Activated naive CD4-positive, alpha-beta T cell treated with anti-CD3 and anti-CD28 coated beads, Interleukin-2, amount 10 ng/mL, durations not matched to agents 7 days and 5 days (primary cell): Measurements from ENCODE around the gene CACNA2D1.

Experiments
- CTCF ChIA-PET: fragments of 350-600 bp; sonication (Branson Sonifier 250); formaldehyde crosslinking; loops from one replicate; lab custom pipeline; 2021; ENCODE audit warnings: antibody characterized with exemption; lab: Charles Lee
- DNase-seq: peaks from one replicate; pipeline ENCODE4 v3.0.0-alpha.2; 2020
- H3K27ac Mint-ChIP-seq: one replicate; pipeline ENCODE4 v1.8.0; 2021; ENCODE audit warnings: mild to moderate bottlenecking, moderate library complexity, mixed read lengths
- H3K27me3 Mint-ChIP-seq: one replicate; pipeline ENCODE4 v1.8.0; 2021; ENCODE audit warnings: mild to moderate bottlenecking, mixed read lengths
- H3K36me3 Mint-ChIP-seq: one replicate; pipeline ENCODE4 v1.8.0; 2021; ENCODE audit warnings: mixed read lengths
- H3K4me1 Mint-ChIP-seq: one replicate; pipeline ENCODE4 v1.8.0; 2021; ENCODE audit warnings: mixed read lengths
- H3K4me3 Mint-ChIP-seq: one replicate; pipeline ENCODE4 v1.8.0; 2021; ENCODE audit warnings: mild to moderate bottlenecking, moderate library complexity, mixed read lengths
- H3K9me3 Mint-ChIP-seq: one replicate; pipeline ENCODE4 v1.8.0; 2021; ENCODE audit warnings: mixed read lengths

CACNA2D1 gene

DNA sequence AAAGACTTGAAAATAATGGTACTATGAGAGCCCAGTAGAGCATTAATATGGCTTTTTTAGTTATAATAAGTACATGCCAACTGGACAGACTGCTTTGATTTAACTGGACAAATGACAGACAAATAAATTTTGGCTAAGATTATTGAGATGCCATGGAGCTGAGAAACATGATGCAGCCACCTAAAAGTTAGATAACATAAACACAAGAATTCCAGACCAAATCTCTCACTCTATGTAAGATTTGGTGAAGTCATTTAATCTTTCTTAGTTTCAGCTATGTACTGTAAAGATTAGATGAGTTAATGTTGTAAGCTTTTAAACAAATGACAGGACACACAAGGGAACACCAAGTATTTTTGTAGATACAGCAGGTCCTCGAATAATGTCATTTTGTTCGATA is 118.2 kb downstream of the CACNA2D1 start:
- H3K9me3 Mint-ChIP-seq = peaks cover 4% of the 10 kb centered on the region
- no peak overlapping the region for H3K4me3 Mint-ChIP-seq
- no peak overlapping the region for H3K27ac Mint-ChIP-seq
- H3K27me3 Mint-ChIP-seq = no peaks in the 10 kb centered on the region
- CTCF ChIA-PET = no interaction called here
- no peak for DNase-seq
- no peaks in the 10 kb centered on the region for H3K36me3 Mint-ChIP-seq
- H3K4me1 Mint-ChIP-seq = no peaks in the 10 kb centered on the region

DNA sequence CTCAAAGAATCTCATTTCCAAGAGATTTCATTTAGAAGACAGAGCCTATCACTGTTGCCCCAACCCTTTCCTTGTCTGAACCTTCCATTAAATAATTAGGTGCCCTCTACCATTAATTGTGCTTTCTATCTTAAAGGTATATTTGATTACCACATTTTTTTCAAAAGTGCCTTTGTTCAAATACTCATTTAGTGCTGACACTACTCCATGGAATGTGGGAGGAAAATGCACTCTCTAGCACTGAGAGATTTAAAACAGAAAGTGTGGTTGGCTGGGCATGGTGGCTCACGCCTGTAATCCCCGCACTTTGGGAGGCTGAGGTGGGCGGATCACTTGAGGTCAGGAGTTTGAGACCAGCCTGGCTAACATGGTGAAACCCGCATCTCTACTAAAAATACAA is 119.8 kb downstream of the CACNA2D1 start:
- DNase-seq = no peak
- Mint-ChIP-seq H3K4me1 (no peaks in the 10 kb centered on the region), H3K27me3 (no peaks in the 10 kb centered on the region), H3K36me3 (no peaks in the 10 kb centered on the region), H3K9me3 (peaks cover 4% of the 10 kb centered on the region), H3K27ac (no peak overlapping the region), H3K4me3 (no peak overlapping the region)
- CTCF ChIA-PET = no interaction called here

DNA sequence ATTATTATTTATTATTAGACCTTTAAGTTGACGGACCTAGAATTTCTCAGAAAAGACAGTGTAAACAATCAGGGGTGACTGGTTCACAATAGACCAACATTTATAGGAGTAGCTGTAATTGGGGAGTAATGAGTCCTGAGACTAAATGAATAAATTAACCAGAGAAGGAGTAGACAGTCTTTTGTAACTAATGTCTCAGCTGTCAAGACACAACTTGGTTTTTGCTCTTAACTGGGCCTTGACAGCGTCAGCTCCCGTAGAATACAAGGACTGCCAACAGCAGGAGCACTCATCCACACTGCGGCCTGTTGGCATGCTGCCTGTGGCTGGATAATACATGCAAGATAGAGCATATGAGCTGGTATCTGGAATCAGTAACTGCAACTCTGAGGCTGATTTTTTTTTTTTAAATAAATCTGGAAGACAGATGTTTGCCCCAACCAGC is 123.9 kb downstream of the CACNA2D1 start:
- Mint-ChIP-seq H3K4me1 (no peaks in the 10 kb centered on the region), H3K36me3 (no peaks in the 10 kb centered on the region), H3K4me3 (no peak overlapping the region), H3K27me3 (no peaks in the 10 kb centered on the region), H3K27ac (no peak overlapping the region), H3K9me3 (peaks cover 4% of the 10 kb centered on the region)
- DNase-seq = no peak
- CTCF ChIA-PET = no interaction called here

DNA sequence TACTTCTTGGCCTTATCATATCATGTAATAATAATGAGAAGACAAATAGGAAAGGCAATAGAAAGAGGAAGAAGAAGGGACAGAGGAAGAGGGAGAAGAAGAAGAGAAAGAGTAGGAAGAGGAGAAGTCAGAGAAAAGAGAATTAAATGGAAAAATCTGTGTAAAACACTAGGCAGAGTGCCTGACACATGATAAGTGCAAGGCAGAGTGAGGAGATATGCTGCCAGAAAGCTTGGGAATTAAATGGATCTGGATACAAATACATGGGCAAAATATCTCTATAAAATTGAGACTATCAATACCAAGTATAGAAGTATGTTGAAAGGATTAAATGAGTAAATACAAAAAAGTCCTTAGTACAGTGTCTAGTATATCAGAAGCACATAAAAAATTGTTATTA is 124.8 kb downstream of the CACNA2D1 start:
- H3K4me1 Mint-ChIP-seq = no peaks in the 10 kb centered on the region
- DNase-seq = no peak
- H3K36me3 Mint-ChIP-seq = no peaks in the 10 kb centered on the region
- H3K27ac Mint-ChIP-seq = no peak overlapping the region
- CTCF ChIA-PET = no interaction called here
- no peaks in the 10 kb centered on the region for H3K27me3 Mint-ChIP-seq
- peaks cover 4% of the 10 kb centered on the region for H3K9me3 Mint-ChIP-seq
- H3K4me3 Mint-ChIP-seq = no peak overlapping the region

DNA sequence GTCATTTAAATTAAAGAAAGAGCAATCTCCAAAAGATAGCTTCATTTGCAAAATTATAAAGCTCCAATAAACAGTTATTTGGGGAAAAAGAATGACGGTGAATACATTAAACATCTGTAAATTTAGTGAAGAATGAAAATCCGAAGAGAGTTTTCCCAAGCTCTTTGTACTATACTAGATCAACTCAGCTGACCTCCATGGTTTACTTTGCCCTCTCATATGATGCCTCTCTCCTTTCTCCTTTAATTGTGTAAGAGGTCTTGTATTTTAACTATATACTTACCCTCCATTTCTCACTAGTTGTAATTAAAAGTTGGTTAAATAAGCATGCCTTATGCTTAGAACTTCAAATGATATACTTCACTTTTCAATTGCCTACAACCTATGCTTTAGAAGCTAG is 125.8 kb downstream of the CACNA2D1 start:
- no peak overlapping the region for H3K27ac Mint-ChIP-seq
- no peaks in the 10 kb centered on the region for H3K27me3 Mint-ChIP-seq
- H3K4me1 Mint-ChIP-seq = no peaks in the 10 kb centered on the region
- CTCF ChIA-PET = no interaction called here
- H3K36me3 Mint-ChIP-seq = no peaks in the 10 kb centered on the region
- DNase-seq = no peak
- peaks cover 6% of the 10 kb centered on the region for H3K9me3 Mint-ChIP-seq
- no peak overlapping the region for H3K4me3 Mint-ChIP-seq

DNA sequence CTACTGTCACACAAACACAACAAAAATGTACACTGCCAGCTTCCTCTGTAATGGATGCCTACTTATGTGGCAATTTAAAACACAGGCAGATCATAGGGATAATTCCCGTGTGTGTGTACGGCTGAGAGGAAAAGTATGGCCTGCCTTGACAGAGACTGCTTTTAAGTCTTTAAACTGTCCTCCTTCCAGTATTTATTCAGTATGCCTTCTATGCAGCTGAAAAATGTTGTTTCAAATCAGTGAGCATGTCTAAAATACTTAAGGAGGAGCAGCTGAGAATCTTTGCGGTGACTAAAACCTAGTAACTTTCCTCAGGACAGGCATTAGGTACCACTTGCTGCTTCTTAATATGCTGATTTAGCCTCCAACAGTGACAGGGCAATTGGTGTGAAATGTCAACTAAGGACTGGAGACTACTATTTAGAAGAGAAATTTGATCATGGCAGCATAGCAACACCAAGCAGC is 126.3 kb downstream of the CACNA2D1 start:
- Mint-ChIP-seq H3K4me1 (no peaks in the 10 kb centered on the region), H3K27ac (no peak overlapping the region), H3K9me3 (peaks cover 6% of the 10 kb centered on the region), H3K4me3 (no peak overlapping the region), H3K36me3 (no peaks in the 10 kb centered on the region), H3K27me3 (no peaks in the 10 kb centered on the region)
- CTCF ChIA-PET = no interaction called here
- DNase-seq = no peak

DNA sequence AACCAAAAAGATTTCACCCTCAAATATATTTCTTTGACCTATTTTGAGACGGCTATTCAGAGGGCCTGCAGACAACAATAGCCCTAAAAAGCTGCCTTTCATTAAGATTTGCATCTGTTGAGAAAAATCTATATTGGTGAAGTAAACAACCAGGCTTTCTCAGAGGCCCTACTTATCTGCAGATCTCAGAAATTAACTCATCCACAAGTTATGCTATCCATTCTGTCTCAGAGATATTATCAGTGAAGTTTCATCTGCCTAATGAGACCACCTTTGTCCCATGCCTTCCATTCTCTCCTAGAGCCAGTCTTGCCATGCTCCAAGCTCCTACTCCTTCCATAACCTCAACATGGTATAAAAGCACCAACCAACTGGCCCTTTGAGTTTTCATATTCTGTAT is 130.3 kb downstream of the CACNA2D1 start:
- no peaks in the 10 kb centered on the region for H3K36me3 Mint-ChIP-seq
- CTCF ChIA-PET = no interaction called here
- H3K27me3 Mint-ChIP-seq = no peaks in the 10 kb centered on the region
- no peaks in the 10 kb centered on the region for H3K4me1 Mint-ChIP-seq
- H3K9me3 Mint-ChIP-seq = peaks cover 4% of the 10 kb centered on the region
- DNase-seq = no peak
- H3K4me3 Mint-ChIP-seq = no peak overlapping the region
- H3K27ac Mint-ChIP-seq = no peak overlapping the region

DNA sequence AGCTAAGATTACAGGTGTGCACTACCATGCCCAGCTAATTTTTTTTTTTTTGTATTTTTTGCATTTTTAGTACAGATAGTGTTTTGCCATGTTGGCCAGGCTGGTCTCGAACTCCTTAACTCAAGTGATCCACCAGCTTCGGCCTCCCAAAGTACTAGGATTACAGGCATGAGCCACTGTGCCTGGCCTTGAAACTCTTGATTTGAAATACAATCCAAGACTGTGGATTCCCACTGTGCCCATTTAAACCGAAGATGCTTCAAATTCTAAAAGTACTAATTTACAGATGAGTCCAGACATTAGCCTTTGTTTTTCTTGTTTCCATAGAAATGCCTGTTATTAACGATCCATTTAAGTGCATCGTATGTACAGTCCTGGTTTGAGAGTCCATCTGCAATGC is 130.9 kb downstream of the CACNA2D1 start:
- CTCF ChIA-PET = no interaction called here
- peaks cover 4% of the 10 kb centered on the region for H3K9me3 Mint-ChIP-seq
- H3K4me1 Mint-ChIP-seq = no peaks in the 10 kb centered on the region
- no peaks in the 10 kb centered on the region for H3K36me3 Mint-ChIP-seq
- H3K27ac Mint-ChIP-seq = no peak overlapping the region
- H3K4me3 Mint-ChIP-seq = no peak overlapping the region
- DNase-seq = no peak
- no peaks in the 10 kb centered on the region for H3K27me3 Mint-ChIP-seq

DNA sequence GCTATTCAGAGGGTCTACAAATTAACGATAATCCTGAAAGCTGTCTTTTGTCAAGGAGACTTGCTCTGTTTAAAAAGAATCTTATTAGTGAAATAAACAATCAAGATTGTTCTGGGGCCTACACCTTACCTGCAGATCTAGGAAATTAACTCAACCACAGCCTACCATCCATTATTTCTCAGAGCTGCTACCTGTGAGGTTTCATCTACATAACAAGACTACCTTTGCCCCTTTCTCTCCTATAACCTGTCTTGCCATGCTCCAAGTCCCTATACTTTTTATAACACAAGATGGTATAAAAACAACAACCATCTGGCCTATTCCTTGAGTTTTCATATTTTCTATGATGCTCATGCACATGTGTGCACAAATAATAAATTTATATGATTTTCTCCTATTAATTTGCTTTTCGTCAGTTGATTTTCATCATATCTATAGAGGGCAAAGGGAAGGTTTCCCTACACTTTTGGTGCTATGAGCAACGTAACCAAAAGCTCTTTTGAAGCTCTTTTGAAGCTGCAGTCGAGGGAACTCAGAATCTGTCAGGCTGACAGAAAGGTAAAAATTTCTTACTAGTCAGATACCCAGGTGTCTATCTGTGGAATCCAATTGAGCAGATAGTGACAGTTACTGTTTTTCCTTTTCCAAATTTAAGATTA is 138.1 kb downstream of the CACNA2D1 start:
- H3K36me3 Mint-ChIP-seq = no peaks in the 10 kb centered on the region
- CTCF ChIA-PET = no interaction called here

DNA sequence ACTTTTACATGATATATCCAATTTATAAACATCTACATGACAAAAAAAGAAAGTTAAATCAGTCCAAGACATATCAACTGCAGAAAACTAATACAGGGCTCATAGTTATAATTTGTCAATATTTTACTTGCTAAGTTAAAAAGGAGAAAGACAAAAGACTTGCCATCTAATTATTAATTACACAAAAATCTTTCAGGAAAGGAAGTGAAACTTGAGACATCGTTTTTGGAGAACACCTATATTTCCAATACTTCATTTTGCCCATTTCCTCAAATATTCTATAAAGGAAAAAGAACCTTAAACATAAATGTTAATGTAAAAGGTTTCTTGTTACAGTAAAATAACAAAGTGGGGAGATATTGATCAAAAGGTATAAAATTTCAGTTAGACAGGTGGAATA is 148.7 kb downstream of the CACNA2D1 start:
- H3K27ac Mint-ChIP-seq = no peak overlapping the region
- CTCF ChIA-PET = no interaction called here
- peaks cover 2% of the 10 kb centered on the region for H3K9me3 Mint-ChIP-seq
- no peak for DNase-seq
- H3K4me3 Mint-ChIP-seq = no peak overlapping the region
- no peaks in the 10 kb centered on the region for H3K27me3 Mint-ChIP-seq
- no peaks in the 10 kb centered on the region for H3K4me1 Mint-ChIP-seq
- H3K36me3 Mint-ChIP-seq = no peaks in the 10 kb centered on the region

More for the DNA sequence above, 138.1 kb downstream of the CACNA2D1 start:
- Mint-ChIP-seq H3K27ac (no peak overlapping the region), H3K4me1 (no peaks in the 10 kb centered on the region), H3K27me3 (no peaks in the 10 kb centered on the region), H3K4me3 (no peak overlapping the region), H3K9me3 (peaks cover 2% of the 10 kb centered on the region)
- no peak for DNase-seq

DNA sequence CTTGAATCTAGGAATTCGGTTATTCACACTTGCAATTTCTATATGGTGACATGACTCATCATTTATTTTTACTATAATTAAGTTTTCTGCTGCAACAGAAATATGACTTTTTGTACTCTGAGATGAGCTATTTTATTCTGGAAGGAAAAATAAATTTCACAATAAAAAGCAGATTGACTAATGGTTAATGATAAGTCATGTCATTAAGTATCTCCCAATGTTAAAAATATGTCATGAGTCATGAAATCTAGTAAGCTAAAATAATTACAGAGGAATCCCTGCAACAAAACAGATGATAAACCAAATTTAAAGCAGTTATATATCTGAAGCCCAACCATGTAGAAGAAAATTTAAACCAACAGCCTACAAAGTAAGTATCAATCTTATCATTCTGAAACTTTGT is 149.2 kb downstream of the CACNA2D1 start:
- CTCF ChIA-PET = no interaction called here
- Mint-ChIP-seq H3K36me3 (no peaks in the 10 kb centered on the region), H3K27ac (no peak overlapping the region), H3K9me3 (peaks cover 2% of the 10 kb centered on the region), H3K4me3 (no peak overlapping the region), H3K27me3 (no peaks in the 10 kb centered on the region), H3K4me1 (no peaks in the 10 kb centered on the region)
- no peak for DNase-seq

DNA sequence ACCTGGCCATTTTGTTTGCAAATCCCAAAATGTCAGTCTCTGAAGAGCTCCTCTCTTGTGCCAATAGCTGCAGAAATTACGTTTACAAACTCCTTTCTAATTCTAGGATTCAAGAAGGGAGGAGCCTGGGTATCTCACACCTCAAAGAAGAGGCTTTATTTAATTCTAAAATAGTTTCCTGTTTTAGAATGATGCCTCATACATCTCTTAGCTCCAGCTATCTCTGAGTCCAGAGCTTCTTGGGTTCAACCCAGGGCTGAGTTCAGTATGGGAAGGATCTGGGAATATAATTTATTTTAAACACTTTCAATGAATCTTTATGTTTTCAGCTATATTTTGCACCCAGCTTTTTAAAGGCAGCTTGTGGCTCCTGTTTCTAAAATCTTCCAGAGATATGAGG is 150.1 kb downstream of the CACNA2D1 start:
- no peak overlapping the region for H3K27ac Mint-ChIP-seq
- H3K4me1 Mint-ChIP-seq = no peaks in the 10 kb centered on the region
- no peak for DNase-seq
- no peaks in the 10 kb centered on the region for H3K27me3 Mint-ChIP-seq
- no peak overlapping the region for H3K4me3 Mint-ChIP-seq
- CTCF ChIA-PET = no interaction called here
- no peaks in the 10 kb centered on the region for H3K36me3 Mint-ChIP-seq
- peaks cover 2% of the 10 kb centered on the region for H3K9me3 Mint-ChIP-seq

DNA sequence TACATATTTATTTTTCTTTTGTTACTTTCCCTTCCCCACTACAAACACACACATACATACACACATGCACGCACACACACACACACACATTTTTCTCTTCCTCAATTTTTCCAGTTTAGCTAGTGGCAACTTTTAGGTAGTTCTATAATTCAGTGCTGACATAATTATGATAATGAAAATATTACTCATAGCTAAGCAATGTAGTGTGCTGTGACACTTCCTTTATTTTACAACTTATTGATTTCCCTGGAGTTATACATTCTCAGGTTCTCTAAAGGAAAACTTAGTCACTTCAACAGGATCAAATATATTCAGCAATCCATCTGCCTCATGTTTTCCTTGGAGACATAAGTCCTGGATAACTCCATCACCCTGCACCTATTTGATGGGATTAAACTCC is 151.6 kb downstream of the CACNA2D1 start:
- CTCF ChIA-PET = no interaction called here
- Mint-ChIP-seq H3K27me3 (no peaks in the 10 kb centered on the region), H3K36me3 (no peaks in the 10 kb centered on the region), H3K4me1 (no peaks in the 10 kb centered on the region), H3K4me3 (no peak overlapping the region), H3K9me3 (peaks cover 2% of the 10 kb centered on the region), H3K27ac (no peak overlapping the region)
- no peak for DNase-seq

DNA sequence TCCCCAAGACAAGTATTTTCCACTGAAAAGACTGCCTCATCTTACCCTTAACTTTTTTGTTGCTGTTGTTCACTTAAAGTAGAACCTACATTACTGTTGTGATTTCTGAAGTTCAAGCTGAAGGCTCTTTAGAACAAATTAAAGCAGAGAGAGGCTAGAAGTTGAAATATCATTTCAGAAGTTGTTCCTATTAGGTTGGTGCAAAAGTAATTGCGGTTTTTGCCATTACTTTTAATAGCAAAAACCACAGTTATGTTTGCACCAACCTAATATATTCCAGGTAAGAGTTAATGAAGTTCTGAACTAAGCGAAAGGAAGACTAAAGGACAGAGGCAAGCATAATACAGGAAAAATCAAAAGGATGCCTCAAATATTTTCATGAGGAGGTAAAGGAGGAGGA is 153.7 kb downstream of the CACNA2D1 start:
- H3K27me3 Mint-ChIP-seq = no peaks in the 10 kb centered on the region
- CTCF ChIA-PET = no interaction called here

DNA sequence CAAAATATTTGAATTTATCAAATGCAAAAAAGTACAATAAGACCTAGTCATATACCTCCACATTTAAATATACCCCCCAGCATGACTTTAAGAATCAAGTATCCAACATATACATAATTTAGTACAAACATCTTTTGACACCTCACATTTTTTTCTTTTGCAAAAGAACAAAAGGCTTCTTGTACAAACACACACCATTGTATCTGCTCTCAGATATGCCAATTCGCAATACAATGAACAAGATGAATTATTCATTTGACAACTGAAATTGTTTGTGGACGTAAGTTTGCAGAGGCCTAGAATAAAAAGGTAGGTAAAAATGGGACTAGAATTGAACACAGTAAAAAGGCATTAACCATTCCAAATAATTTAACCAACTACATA is 154.4 kb downstream of the CACNA2D1 start:
- no peaks in the 10 kb centered on the region for H3K27me3 Mint-ChIP-seq
- no peak for DNase-seq
- H3K4me3 Mint-ChIP-seq = no peak overlapping the region
- CTCF ChIA-PET = no interaction called here
- H3K4me1 Mint-ChIP-seq = no peaks in the 10 kb centered on the region
- no peaks in the 10 kb centered on the region for H3K36me3 Mint-ChIP-seq
- peaks cover 2% of the 10 kb centered on the region for H3K9me3 Mint-ChIP-seq
- H3K27ac Mint-ChIP-seq = no peak overlapping the region

More for the DNA sequence above, 153.7 kb downstream of the CACNA2D1 start:
- H3K4me1 Mint-ChIP-seq = no peaks in the 10 kb centered on the region
- no peak overlapping the region for H3K4me3 Mint-ChIP-seq
- no peak for DNase-seq
- H3K36me3 Mint-ChIP-seq = no peaks in the 10 kb centered on the region
- H3K27ac Mint-ChIP-seq = no peak overlapping the region
- H3K9me3 Mint-ChIP-seq = peaks cover 2% of the 10 kb centered on the region

DNA sequence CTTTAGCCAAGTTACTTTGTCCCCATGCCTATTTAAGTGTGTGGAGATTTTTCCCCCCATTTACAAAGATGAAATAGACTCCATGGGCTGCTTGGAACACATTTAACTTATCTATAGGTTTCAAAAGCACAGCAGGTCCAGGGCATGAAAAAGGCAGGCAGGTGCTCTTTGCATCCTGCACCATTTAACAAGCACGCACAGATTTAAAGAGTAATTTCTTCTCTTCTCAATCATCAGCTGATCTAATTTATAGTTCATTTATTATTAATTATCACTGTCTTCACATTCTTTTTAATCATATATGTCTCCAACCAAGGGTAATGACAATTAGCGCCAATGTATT is 156.8 kb downstream of the CACNA2D1 start:
- no peaks in the 10 kb centered on the region for H3K36me3 Mint-ChIP-seq
- CTCF ChIA-PET = no interaction called here
- no peak overlapping the region for H3K4me3 Mint-ChIP-seq
- no peaks in the 10 kb centered on the region for H3K27me3 Mint-ChIP-seq
- H3K4me1 Mint-ChIP-seq = no peaks in the 10 kb centered on the region
- no peak for DNase-seq
- no peak overlapping the region for H3K27ac Mint-ChIP-seq
- H3K9me3 Mint-ChIP-seq = peaks cover under 1% of the 10 kb centered on the region
